HAP-1 (cell line): ENCODE results near the gene UROC1.

Experiments used
- DNase-seq, 2 experiments: peaks; one replicate each; pipeline ENCODE4 v3.0.0-alpha.2; 2016 to 2020; ENCODE audit warnings: low spot score in 2 of 2
- H3K27me3 ChIP-seq: fragments of 250-450 bp; sonication (Bioruptor Pico); 2 replicates; pipeline ENCODE4 v1.5.1; 2020; ENCODE audit warnings: low read depth, mild to moderate bottlenecking, moderate library complexity
- H3K36me3 ChIP-seq: fragments of 250-450 bp; sonication (Bioruptor Pico); replicated peaks from 2 replicates; pipeline ENCODE4 v1.5.1; 2020; ENCODE audit warnings: mild to moderate bottlenecking
- H3K4me1 ChIP-seq: fragments of 250-450 bp; sonication (Bioruptor Pico); 2 replicates; pipeline ENCODE4 v1.5.1; 2020; ENCODE audit warnings: mild to moderate bottlenecking
- H3K4me3 ChIP-seq: fragments of 250-450 bp; sonication (Bioruptor Pico); 2 replicates; pipeline ENCODE4 v1.5.1; 2020; ENCODE audit warnings: mild to moderate bottlenecking, moderate library complexity
- H3K9me3 ChIP-seq: fragments of 250-450 bp; sonication (Bioruptor Pico); 2 replicates; pipeline ENCODE4 v1.5.1; 2020; ENCODE audit warnings: mild to moderate bottlenecking, moderate library complexity
- in situ Hi-C: fragments of 300-500 bp; cut with MboI; formaldehyde crosslinking; loops from 3 replicates; pipeline ENCODE4 v1.14.3; 2020; ENCODE audit warnings: low sequenced_read_pairs, inconsistent platforms, mixed read lengths

UROC1 gene

GRCh38 chr3:126530171-126531050 is 12.8 kb upstream of the UROC1 start:
- no peaks in the 10 kb centered on the region for H3K4me1 ChIP-seq
- peaks cover 19% of the 10 kb centered on the region for H3K27me3 ChIP-seq
- H3K36me3 ChIP-seq = no peaks in the 10 kb centered on the region
- in situ Hi-C loops = no loop called here
- H3K4me3 ChIP-seq = no peak overlapping the region
- H3K9me3 ChIP-seq = no peaks in the 10 kb centered on the region
- DNase-seq = no peak

GRCh38 chr3:126529585-126530170 is 12.1 kb upstream of the UROC1 start:
- in situ Hi-C loops = no loop called here
- no peak for DNase-seq
- H3K4me1 ChIP-seq = no peaks in the 10 kb centered on the region
- peaks cover 19% of the 10 kb centered on the region for H3K27me3 ChIP-seq
- no peaks in the 10 kb centered on the region for H3K9me3 ChIP-seq
- H3K36me3 ChIP-seq = no peaks in the 10 kb centered on the region
- H3K4me3 ChIP-seq = no peak overlapping the region

- Histone ChIP-seq H3K4me3 (no peak overlapping the region), H3K36me3 (no peaks in the 10 kb centered on the region), H3K4me1 (no peaks in the 10 kb centered on the region), H3K9me3 (no peaks in the 10 kb centered on the region), H3K27me3 (peaks cover 19% of the 10 kb centered on the region)
- in situ Hi-C loops = no loop called here
- no peak for DNase-seq
Measured at GRCh38 chr3:126528800-126529541, 11.4 kb upstream of the UROC1 start.

GRCh38 chr3:126528419-126528799 is 10.8 kb upstream of the UROC1 start:
- in situ Hi-C loops = no loop called here

GRCh38 chr3:126527455-126528211 is 10.1 kb upstream of the UROC1 start:
- in situ Hi-C loops = no loop called here
- Histone ChIP-seq H3K27me3 (peaks cover 12% of the 10 kb centered on the region), H3K9me3 (no peaks in the 10 kb centered on the region), H3K4me1 (no peaks in the 10 kb centered on the region), H3K36me3 (no peaks in the 10 kb centered on the region), H3K4me3 (no peak overlapping the region)
- DNase-seq = no peak

More at GRCh38 chr3:126528419-126528799, 10.8 kb upstream of the UROC1 start:
- Histone ChIP-seq H3K9me3 (no peaks in the 10 kb centered on the region), H3K4me3 (no peak overlapping the region), H3K27me3 (peaks cover 19% of the 10 kb centered on the region), H3K36me3 (no peaks in the 10 kb centered on the region), H3K4me1 (no peaks in the 10 kb centered on the region)
- DNase-seq = no peak

GRCh38 chr3:126527006-126527405 is 9.4 kb upstream of the UROC1 start:
- peaks cover 6% of the 10 kb centered on the region for H3K27me3 ChIP-seq
- H3K36me3 ChIP-seq = no peaks in the 10 kb centered on the region
- no peak overlapping the region for H3K4me3 ChIP-seq
- no peaks in the 10 kb centered on the region for H3K9me3 ChIP-seq
- no peak for DNase-seq
- in situ Hi-C loops = no loop called here
- H3K4me1 ChIP-seq = no peaks in the 10 kb centered on the region

- Histone ChIP-seq H3K9me3 (no peaks in the 10 kb centered on the region), H3K36me3 (no peaks in the 10 kb centered on the region), H3K27me3 (peaks cover 2% of the 10 kb centered on the region; the same call in 1 of the 2 replicates), H3K4me3 (no peak overlapping the region), H3K4me1 (no peaks in the 10 kb centered on the region)
- in situ Hi-C loops = no loop called here
- no peak for DNase-seq
Measured at GRCh38 chr3:126526668-126527005, 9.1 kb upstream of the UROC1 start.

- Histone ChIP-seq H3K27me3 (no peaks in the 10 kb centered on the region), H3K4me3 (no peak overlapping the region), H3K4me1 (no peaks in the 10 kb centered on the region), H3K9me3 (no peaks in the 10 kb centered on the region), H3K36me3 (no peaks in the 10 kb centered on the region)
- DNase-seq = no peak
- in situ Hi-C loops = no loop called here
Measured at GRCh38 chr3:126525853-126526667, 8.5 kb upstream of the UROC1 start.

DNA sequence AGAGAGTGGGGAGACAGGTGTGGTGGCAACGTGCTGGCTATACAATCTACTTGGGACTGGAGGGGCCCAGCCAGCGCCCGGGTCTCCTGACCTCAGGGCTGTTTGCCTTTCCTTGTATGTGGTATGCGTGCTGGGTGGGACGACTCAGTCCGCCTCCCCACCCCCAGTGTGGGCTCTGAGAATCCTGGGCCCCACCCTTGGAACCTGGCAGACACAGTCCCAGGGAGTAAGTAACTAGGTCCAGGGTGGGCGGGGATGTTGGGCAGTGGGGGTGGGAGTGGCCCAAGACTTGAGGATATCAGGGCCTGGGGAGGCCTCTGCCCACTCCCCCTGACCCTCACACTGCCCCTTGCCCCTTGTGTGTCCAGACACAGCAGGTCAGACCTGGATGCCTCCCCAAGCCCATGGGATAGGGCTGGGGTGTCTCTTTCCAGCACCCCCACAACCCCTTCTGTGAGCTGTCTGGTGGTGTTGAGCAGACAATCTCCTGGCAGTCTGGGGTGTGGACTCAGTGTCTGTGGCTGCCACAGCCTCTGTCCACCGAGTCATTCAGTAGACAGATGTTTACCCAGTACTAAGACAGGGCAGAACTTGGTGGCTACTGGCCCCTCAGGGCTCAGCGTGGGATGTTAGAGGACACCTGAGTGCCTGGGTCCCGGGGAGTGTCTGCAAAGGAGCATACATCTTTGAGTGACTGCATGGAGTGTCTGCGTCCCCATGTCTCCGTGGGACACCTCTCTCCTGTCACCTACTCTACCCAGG is 7.7 kb upstream of the UROC1 start:
- in situ Hi-C loops = no loop called here
- Histone ChIP-seq H3K27me3 (no peaks in the 10 kb centered on the region), H3K4me3 (no peak overlapping the region), H3K9me3 (no peaks in the 10 kb centered on the region), H3K4me1 (no peaks in the 10 kb centered on the region), H3K36me3 (no peaks in the 10 kb centered on the region)
- no peak for DNase-seq

GRCh38 chr3:126524429-126524988 is 6.9 kb upstream of the UROC1 start:
- no peaks in the 10 kb centered on the region for H3K9me3 ChIP-seq
- DNase-seq = peak in 1 of 2 experiments; percentile 47
- H3K36me3 ChIP-seq = no peaks in the 10 kb centered on the region
- in situ Hi-C loops = no loop called here
- no peaks in the 10 kb centered on the region for H3K4me1 ChIP-seq
- H3K27me3 ChIP-seq = no peaks in the 10 kb centered on the region
- peak overlapping the region; percentile 40 for H3K4me3 ChIP-seq

DNA sequence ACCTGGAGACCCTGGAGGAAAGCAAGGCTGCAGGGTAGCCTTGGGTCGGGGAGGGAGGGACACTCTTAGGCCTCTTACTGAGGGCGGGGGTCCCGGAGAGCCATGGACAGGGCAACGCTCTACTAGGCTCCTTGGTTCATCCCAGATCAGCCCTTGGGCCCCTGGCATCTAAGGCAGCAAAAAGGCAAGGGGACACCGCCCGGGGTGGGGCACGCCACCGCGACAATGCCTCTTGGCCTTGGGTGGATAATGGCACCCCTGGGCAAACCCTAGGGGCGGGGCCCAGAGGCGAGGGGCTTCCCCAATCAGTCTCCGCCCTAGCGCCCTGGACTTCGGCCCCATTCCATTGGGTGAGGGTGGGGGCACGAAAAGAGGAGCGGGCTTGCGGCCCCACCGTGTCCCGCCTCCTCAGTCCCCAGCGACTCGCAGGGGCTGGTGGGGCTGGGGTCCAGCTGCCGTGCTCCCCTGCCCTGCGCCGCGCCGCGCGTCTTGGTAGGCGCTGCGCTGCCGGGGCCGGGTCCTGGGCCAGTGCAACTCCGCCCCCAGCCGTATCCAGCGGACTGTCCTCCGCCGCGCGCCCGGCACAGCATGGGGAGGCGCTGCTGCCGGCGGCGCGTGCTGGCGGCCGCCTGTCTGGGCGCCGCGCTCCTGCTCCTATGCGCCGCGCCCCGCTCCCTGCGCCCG is 6.3 kb upstream of the UROC1 start, which contains the start of gene CHST13:
CHST13 (plus strand) TSS at position 411 of the 684 bp plus-strand sequence; CDS start at position 589, 178 bp downstream.
- in situ Hi-C loops = no loop called here
- H3K4me1 ChIP-seq = no peaks in the 10 kb centered on the region
- H3K27me3 ChIP-seq = no peaks in the 10 kb centered on the region
- no peaks in the 10 kb centered on the region for H3K36me3 ChIP-seq
- H3K4me3 ChIP-seq = peak within 1 kb of the TSS; percentile 40
- H3K9me3 ChIP-seq = no peaks in the 10 kb centered on the region
- peak; percentile 42 to 76 for DNase-seq
